ENCODE results near the gene CTSH.
"Not testable (repeated sequence)": the region's sequence is repeated elsewhere in the genome, so short reads cannot be mapped to it uniquely, and the experiment has no call there.

Gene CTSH

DNA sequence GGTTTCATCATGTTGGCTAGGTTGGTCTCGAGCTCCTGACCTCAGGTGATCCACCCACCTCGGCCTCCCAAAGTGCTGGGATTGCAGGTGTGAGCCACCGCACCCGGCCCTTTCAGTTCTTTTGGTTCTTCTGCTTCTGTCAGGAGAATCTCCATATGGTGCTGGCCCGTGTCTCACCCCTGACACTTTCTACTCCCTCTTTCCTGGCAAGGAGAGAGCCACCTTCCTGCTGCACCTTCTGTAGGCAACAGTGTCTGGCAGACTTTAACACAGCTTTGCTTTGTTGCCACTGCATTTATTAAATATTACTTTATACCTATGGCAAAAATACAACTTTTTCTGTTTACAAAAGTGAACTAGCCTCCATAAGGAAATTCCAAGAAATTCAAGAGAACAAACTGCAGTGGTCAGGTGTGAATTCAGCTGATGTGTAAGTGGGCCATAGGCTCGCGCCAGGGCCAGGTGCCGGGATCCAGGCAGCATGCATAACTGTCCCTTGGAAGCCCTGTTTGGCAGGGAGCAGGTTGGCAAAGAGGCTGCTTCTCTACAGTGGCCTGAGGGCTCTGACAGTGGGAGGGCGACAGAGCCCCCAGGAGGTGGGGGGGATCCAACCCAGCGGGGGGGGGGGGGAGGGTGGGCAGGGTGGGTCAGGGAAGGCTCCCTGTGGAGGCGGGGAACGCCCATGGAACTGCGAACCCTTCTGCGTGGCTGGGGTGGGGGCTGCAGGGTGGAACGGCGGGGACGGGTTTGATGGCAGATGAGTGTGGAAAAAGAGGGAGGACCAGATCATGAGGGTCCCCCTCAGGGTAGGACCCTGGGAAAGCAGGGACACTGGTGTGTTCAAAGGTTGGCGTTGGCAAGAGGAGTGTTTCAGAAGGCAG is 21.1 kb downstream of the CTSH start:
- FAIRE-seq: no peak
- no peak for DNase-seq (ENCODE audit: low spot score)

DNA sequence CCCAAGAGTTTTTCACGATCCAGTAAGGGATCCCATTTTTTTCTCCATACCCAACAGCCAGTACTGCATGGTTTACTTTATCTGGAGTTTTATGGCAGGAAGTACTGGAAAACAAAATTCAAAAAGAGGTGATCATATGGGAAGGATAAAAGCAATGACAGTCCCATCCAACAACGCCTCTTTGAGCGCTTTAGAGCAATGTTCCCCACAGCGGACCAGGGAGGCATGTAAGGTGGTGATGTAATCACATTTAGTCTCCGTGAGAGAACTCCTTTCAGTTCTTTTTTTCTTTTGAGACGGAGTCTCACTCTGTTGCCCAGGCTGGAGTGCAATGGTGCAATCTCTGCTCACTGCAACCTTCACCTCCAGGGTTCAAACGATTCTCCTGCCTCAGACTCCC is 21.8 kb downstream of the CTSH start:
- FAIRE-seq (no peak), DNase-seq (ENCODE audit: low spot score) (no peak)

- DNase-seq (ENCODE audit: low spot score) (no peak), FAIRE-seq (no peak)
These were observed 22.3 kb downstream of the CTSH start for GRCh38 chr15:78922527-78922926.

GRCh38 chr15:78921940-78922339 is 22.9 kb downstream of the CTSH start:
- DNase-seq (ENCODE audit: low spot score) (no peak), FAIRE-seq (no peak)

GRCh38 chr15:78921517-78921916 is 23.3 kb downstream of the CTSH start:
- no peak for DNase-seq (ENCODE audit: low spot score)
- peak; percentile 40 for FAIRE-seq

DNA sequence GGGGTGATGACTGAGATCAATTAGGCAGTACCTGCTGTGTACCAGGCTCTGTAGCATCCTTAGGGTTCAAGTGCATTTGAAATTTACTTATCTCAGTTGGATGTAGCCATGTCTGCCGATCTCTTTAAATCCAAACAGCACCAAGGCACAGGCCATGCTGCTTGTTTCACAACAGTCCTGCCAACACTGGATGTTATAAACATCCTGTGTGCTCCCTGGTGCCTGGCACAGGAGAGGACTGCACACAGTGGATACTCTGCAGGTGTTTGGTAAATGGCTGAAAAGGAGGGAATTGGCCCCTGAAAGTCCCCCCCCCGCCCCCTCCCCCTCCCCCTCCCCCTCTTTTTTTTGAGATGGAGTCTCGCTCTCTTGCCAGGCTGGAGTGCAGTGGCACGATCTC is 27.0 kb downstream of the CTSH start:
- no peak for DNase-seq (ENCODE audit: low spot score)
- FAIRE-seq: no peak

DNA sequence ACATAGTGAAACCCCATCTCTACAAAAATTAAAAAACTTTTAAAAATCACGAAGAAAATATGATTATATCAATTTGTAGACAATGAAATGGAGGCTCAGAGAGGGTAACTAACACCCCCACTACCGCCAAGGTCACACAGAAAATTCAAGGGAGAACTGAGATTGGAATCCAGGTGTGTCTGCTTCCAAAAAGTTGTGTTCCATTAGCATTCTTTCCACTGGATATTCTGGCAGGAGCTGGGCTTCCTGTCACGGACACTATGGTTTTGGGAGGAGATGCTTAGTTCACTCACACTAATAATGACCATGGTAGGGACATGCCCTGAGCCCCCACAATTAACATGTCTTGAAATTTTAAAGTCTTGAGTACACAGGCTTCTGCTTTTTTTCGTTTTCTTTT is 28.8 kb downstream of the CTSH start:
- DNase-seq (ENCODE audit: low spot score): no peak

DNA sequence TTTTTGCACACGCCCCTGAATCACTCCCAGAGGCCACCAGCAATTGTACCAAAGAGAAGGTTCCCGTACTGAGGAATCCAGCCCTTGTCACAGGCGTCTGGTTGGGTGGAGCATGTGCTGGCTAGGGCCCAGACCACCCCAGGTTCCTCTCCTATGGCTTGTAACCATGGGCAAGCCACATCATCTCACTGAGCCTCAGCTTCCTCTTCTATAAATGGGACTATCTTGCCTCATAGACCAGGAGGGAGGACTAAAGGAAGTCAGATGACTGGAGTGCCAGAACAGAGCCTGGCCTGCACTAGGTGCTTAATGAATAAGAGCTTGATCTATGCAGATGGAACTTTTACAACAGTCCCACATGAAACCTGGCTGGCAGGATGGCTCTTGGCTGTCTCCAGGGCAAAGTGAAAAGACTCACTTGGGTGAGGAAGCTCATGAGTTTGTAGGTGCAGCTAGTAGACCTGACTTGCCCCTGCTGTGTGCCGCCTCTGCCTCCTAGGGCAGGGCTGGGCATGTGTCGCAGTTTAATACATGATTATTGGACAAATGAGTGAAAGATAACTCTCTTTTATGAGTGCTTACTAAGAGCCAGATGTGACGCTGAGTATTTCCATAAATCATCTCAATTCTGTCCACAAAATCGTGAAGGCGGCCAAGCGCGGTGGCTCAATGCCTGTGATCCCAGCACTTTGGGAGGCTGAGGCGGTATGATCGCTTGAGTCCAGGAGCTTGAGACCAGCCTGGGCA is 29.3 kb downstream of the CTSH start:
- FAIRE-seq (no peak), DNase-seq (ENCODE audit: low spot score) (no peak)

More for the DNA sequence above, 28.8 kb downstream of the CTSH start:
- FAIRE-seq: no peak

DNA sequence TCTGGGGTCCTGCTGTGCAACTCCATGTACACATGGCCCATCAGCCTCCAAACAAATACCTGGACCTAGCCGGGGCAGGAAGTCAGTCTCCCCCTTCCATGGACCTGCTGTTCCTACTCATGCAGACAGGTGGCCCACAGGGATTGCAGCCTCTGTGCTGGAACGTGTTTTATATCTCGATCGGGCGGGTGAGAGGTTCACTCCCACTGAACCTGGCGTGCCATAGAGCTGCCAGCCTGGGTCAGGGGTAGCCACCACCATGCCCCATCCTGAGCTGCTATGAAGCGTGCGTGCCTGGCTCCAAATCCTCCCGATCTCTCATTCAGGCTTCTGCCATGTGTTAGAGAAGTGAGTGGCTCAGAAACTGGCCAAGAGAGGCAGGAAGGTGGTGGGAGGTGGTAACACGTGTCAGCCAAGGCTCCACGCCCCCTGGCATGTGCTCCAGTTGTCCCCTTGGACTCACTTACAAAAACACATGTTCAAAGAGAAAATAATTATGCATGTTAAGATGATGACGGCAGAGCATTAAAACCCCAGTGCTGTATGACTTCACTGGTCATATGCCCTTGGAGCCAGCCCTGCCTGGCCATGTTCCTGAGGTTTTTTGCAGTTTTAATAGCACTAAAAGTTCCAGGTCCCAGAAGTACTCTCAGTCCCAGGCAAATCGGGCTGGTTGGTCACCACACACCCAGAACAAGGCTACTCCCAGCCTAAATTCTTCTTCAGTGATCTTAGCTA is 30.6 kb downstream of the CTSH start:
- DNase-seq (ENCODE audit: low spot score): no peak
- peak; percentile 40 for FAIRE-seq

GRCh38 chr15:78913012-78913411 is 31.8 kb downstream of the CTSH start:
- FAIRE-seq: no peak
- DNase-seq (ENCODE audit: low spot score): no peak

GRCh38 chr15:78912316-78912715 is 32.5 kb downstream of the CTSH start:
- no peak for DNase-seq (ENCODE audit: low spot score)
- no peak for FAIRE-seq

DNA sequence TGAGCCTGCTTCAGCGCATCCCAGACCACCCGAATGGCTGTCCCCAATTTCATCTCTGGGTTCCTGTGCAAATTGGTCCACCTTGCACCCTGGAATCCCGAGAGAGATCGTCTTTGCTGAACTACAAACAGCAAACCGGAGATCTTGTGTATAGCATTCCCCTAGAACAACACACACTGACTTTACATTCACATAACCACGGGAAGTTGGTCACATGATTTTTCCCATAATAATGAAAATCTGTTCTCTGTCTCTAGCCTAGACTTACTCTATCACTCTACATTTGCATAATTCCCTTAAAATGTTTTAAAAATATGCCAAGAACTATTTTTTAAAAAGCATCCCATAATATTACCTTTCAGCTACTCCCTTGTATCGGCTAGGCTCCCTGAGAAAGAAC is 34.6 kb downstream of the CTSH start:
- FAIRE-seq (no peak), DNase-seq (ENCODE audit: low spot score) (no peak)

DNA sequence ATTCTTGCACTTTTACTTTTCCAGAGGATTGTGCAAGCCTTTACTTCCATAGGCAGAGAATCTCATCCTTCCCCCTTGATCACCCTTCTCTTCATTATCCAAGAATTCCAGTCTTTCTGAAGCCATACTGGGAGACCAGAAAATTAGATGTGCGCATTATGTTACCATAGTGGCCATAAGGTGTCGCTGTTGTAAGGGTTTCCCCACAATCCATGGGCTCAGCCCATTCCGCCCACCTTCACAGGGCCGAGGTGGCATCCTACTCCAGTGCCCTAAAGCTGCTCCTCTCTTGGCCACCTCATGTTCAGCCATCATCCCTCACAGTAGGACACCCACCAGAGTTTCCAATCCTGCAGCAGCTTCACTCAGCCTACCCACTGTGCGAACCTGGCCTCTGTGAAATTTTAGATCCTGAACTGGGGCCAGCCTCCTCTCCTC is 35.0 kb downstream of the CTSH start:
- FAIRE-seq (no peak), DNase-seq (ENCODE audit: low spot score) (peak; percentile 59)

DNA sequence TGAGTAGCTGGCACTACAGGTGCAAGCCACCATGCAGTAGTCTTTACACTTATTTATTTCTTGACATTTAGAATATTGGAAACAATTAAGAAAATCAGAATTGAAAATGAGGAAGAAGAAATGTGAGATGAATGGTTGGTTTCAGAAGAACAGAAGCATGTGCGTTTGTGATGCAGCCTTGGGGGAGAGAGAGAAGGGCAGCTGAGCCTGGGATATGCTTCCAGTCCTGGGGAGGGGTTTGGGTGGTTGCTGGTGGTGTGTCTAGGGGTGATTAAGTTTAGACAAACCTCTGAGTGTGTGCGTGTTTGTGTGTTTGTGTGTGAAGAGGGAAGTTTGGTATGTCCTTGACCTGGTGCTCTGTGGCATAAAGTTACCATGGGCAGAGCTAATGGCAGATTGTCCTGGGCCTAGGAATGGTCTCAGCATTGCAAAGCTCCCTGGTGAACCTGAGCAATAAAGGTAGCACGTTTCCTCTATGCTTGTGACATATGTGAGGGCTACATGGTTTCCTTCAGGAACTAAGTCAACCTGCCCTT is 35.6 kb downstream of the CTSH start:
- FAIRE-seq (no peak), DNase-seq (ENCODE audit: low spot score) (no peak)

GRCh38 chr15:78907577-78907976 is 37.3 kb downstream of the CTSH start:
- no peak for FAIRE-seq
- DNase-seq (ENCODE audit: low spot score): no peak

DNA sequence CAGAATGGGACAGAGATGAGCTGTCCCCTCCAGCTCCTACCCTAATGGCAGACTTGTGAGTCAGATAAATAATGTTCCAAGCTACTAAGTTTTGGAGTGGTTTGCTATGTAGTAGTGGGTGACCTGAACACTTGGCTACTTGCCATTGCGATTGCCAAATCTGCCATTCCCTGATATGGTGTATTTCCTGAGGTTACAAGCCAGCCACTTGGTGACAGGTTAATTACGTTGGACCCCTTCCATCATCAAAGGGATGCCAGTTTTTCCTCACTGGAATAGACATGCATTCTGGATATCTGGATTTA is 38.6 kb downstream of the CTSH start:
- no peak for DNase-seq (ENCODE audit: low spot score)
- no peak for FAIRE-seq

GRCh38 chr15:78904599-78905358 is 40.1 kb downstream of the CTSH start:
- DNase-seq (ENCODE audit: low spot score) (no peak), FAIRE-seq (no peak)

GRCh38 chr15:78902281-78903032 is 42.4 kb downstream of the CTSH start:
- not testable (repeated sequence) for DNase-seq (ENCODE audit: low spot score)

DNA sequence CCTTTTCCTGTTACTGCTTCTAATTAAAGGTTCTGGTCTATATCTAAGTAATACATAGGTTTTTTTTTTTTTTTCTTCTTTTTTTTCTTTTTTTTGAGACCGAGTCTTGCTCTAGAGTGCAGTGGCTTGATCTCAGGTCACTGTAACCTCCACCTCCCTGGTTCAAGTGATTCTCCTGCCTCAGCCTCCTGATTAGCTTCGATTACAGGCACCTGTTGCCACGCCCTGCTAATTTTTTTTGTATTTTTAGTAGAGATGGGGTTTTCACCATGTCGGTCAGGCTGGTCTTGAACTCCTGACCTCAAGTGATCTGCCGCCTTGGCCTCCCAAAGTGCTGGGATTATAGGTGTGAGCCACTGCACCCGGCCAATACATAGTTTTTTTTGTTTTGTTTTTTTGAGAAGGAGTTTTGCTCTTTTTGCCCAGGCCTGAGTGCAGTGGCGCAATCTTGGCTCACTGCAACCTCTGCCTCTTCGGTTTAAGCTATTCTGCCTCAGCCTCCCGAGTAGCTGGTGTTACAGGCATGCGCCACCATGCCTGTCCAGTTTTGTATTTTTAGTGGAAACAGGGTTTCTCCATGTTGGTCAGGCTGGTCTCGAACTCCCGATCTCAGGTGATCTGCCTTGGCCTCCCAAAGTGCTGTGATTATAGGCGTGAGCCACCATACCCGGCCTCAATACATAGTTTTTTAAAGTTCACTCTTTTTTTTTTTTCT is 43.9 kb downstream of the CTSH start:
- FAIRE-seq; DNase-seq (ENCODE audit: low spot score): not testable (repeated sequence)

More at GRCh38 chr15:78902281-78903032, 42.4 kb downstream of the CTSH start:
- not testable (repeated sequence) for FAIRE-seq

GRCh38 chr15:78898540-78898939 is 46.3 kb downstream of the CTSH start:
- FAIRE-seq: no peak
- DNase-seq (ENCODE audit: low spot score): no peak

All from urothelium cell line (cell line).